GM21737 (cell line): Measurements from ENCODE around the gene NKAIN2.

Experiments
- ATAC-seq: cut with Tn5 transposase; IDR thresholded peaks from one replicate; pipeline ENCODE4 v1.9.1; 2021; ENCODE audit warnings: mild to moderate bottlenecking, moderate library complexity; ENCODE audit not compliant: unreplicated experiment

Gene NKAIN2

GRCh38 chr6:124859366-124859765, 1055.7 kb downstream of the NKAIN2 start:
- ATAC-seq: no peak

- ATAC-seq: no peak
Observed at GRCh38 chr6:124866040-124866439, 1062.4 kb downstream of the NKAIN2 start.

- ATAC-seq: no peak
Observed at GRCh38 chr6:124867121-124867520, 1063.5 kb downstream of the NKAIN2 start.

- no peak for ATAC-seq
Observed at GRCh38 chr6:124868481-124868880, 1064.8 kb downstream of the NKAIN2 start.

GRCh38 chr6:124869416-124869815, 1065.8 kb downstream of the NKAIN2 start:
- no peak for ATAC-seq

GRCh38 chr6:124870611-124871459, 1067.2 kb downstream of the NKAIN2 start:
- ATAC-seq: no peak

- peak; percentile 65 for ATAC-seq
Observed at GRCh38 chr6:124872361-124873065, 1068.8 kb downstream of the NKAIN2 start.

GRCh38 chr6:124873066-124873410, 1069.4 kb downstream of the NKAIN2 start:
- peak; percentile 10 for ATAC-seq
